ENCODE data around the gene VWA8. TPM values are rescaled to one million over a fixed set of nuclear protein-coding genes. Genes with fewer than 3 reads are reported as not detected.

Gene VWA8
- total and polyA plus RNA-seq, 2 experiments from 2014 or later: 6.3 to 24.6 TPM

DNA sequence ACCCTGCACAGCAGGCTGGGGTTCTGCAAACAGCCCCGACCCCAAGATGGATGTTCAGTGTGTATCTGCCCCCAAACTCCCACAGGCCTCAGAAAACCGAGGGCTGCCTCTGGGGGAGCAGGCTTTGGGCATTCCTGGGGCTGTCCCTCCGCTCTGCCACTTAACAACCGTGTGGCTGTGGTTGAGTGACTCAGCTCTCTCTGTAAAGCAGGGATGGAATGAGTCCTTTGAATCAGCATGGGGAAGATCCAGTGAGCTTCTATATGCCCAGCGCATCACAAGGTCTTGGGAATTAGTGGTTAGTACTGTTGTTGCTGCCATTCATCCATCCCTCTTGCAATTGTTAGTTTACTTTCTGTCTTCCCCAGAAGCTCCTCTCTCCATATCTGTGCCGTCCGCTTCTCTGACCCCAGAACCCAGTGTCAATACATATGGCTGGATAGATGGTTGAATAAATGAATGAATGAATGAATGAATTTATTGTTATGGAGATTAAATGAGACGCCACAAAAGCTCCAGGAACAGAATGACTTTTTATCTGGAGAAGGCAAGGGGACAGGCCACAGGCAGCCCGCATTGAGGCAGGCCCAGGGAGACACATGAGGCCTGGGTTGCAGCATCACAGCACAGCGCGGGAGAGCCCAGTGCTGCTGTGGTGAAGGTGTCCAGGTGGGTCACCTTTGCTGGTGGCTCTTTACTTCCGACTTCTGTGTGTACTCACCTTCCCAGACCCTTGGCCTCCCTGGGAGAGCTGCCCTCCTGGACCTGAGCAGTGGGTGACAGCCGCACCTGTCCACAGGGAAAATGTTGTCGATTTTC, 414.3 kb downstream of the VWA8 start:
- no peak overlapping the region for H3K4me3 ChIP-seq
- H3F3A ChIP-seq (replicated peaks; ENCODE audit: low read depth): no peaks in the 10 kb centered on the region
- ATAC-seq: peak; percentile 17; the same call in 2 of the 3 replicates
- Mint-ChIP-seq H3K9me3 (peaks cover 23% of the 10 kb centered on the region), H3K27ac (no peak overlapping the region), H3K36me3 (ENCODE audit: low read depth) (peaks cover 6% of the 10 kb centered on the region; the same call in 2 of the 3 replicates), H3K4me3 (no peak overlapping the region), H3K4me1 (peaks cover 19% of the 10 kb centered on the region), H3K27me3 (ENCODE audit: insufficient read depth, low read depth, poor library complexity) (peaks cover 9% of the 10 kb centered on the region)
- H3K4me2 ChIP-seq: no peak overlapping the region
- H3K4me1 ChIP-seq (ENCODE audit: insufficient read depth): no peaks in the 10 kb centered on the region
- H3K27ac ChIP-seq (ENCODE audit: low read depth): no peak overlapping the region
- 0 out of 2 replicates have a peak overlapping the region, but pooled peaks have one; percentile 43 for H2AFZ ChIP-seq
- no peak for DNase-seq (ENCODE audit: low spot score)
- H3K9me2 ChIP-seq (ENCODE audit: insufficient read depth): no peaks in the 10 kb centered on the region
- no peaks in the 10 kb centered on the region for H3K79me2 ChIP-seq (replicated peaks; ENCODE audit: insufficient read depth)
- no peaks in the 10 kb centered on the region for H3K36me3 ChIP-seq (ENCODE audit: insufficient read depth)
- H3K27me3 ChIP-seq (ENCODE audit: insufficient read depth): no peaks in the 10 kb centered on the region
- H4K20me1 ChIP-seq (replicated peaks; ENCODE audit: insufficient read depth): no peaks in the 10 kb centered on the region
- no peak for TF ChIP-seq EZH2phosphoT487 (IDR thresholded peaks at IDR 0.05; ENCODE audit: unreplicated experiment)
- no peak for TF ChIP-seq CREB1 (CRISPR knock-in tag; IDR thresholded peaks at IDR 0.05; ENCODE audit: low read depth)
- no peak for TF ChIP-seq EZH2 (IDR thresholded peaks at IDR 0.05; ENCODE audit: low read depth, unreplicated experiment)
- TF ChIP-seq, protein P1, sequence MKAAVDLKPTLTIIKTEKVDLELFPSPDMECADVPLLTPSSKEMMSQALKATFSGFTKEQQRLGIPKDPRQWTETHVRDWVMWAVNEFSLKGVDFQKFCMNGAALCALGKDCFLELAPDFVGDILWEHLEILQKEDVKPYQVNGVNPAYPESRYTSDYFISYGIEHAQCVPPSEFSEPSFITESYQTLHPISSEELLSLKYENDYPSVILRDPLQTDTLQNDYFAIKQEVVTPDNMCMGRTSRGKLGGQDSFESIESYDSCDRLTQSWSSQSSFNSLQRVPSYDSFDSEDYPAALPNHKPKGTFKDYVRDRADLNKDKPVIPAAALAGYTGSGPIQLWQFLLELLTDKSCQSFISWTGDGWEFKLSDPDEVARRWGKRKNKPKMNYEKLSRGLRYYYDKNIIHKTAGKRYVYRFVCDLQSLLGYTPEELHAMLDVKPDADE (IDR thresholded peaks at IDR 0.05): no peak
- TF ChIP-seq ZNF331 (CRISPR knock-in tag; IDR thresholded peaks at IDR 0.05; ENCODE audit: low read depth): no peak
- no peak for TF ChIP-seq ZNF114 (CRISPR knock-in tag; IDR thresholded peaks at IDR 0.05)
- TF ChIP-seq REST (IDR thresholded peaks at IDR 0.05; ENCODE audit: unreplicated experiment): no peak
- no peak for TF ChIP-seq JUNB (IDR thresholded peaks at IDR 0.05; ENCODE audit: unreplicated experiment)
- no peak for TF ChIP-seq POLR2AphosphoS5 (IDR thresholded peaks at IDR 0.05; ENCODE audit: low read depth)
- no peak for TF ChIP-seq CTCF (conservative IDR thresholded peaks at IDR 0.05; ENCODE audit: low read depth in 2 of 2)
- no peak for TF ChIP-seq STAT1 (IDR thresholded peaks at IDR 0.05; ENCODE audit: unreplicated experiment)
- TF ChIP-seq NANOG (IDR thresholded peaks at IDR 0.05; ENCODE audit: borderline replicate concordance): no peak
- TF ChIP-seq, protein P2, sequence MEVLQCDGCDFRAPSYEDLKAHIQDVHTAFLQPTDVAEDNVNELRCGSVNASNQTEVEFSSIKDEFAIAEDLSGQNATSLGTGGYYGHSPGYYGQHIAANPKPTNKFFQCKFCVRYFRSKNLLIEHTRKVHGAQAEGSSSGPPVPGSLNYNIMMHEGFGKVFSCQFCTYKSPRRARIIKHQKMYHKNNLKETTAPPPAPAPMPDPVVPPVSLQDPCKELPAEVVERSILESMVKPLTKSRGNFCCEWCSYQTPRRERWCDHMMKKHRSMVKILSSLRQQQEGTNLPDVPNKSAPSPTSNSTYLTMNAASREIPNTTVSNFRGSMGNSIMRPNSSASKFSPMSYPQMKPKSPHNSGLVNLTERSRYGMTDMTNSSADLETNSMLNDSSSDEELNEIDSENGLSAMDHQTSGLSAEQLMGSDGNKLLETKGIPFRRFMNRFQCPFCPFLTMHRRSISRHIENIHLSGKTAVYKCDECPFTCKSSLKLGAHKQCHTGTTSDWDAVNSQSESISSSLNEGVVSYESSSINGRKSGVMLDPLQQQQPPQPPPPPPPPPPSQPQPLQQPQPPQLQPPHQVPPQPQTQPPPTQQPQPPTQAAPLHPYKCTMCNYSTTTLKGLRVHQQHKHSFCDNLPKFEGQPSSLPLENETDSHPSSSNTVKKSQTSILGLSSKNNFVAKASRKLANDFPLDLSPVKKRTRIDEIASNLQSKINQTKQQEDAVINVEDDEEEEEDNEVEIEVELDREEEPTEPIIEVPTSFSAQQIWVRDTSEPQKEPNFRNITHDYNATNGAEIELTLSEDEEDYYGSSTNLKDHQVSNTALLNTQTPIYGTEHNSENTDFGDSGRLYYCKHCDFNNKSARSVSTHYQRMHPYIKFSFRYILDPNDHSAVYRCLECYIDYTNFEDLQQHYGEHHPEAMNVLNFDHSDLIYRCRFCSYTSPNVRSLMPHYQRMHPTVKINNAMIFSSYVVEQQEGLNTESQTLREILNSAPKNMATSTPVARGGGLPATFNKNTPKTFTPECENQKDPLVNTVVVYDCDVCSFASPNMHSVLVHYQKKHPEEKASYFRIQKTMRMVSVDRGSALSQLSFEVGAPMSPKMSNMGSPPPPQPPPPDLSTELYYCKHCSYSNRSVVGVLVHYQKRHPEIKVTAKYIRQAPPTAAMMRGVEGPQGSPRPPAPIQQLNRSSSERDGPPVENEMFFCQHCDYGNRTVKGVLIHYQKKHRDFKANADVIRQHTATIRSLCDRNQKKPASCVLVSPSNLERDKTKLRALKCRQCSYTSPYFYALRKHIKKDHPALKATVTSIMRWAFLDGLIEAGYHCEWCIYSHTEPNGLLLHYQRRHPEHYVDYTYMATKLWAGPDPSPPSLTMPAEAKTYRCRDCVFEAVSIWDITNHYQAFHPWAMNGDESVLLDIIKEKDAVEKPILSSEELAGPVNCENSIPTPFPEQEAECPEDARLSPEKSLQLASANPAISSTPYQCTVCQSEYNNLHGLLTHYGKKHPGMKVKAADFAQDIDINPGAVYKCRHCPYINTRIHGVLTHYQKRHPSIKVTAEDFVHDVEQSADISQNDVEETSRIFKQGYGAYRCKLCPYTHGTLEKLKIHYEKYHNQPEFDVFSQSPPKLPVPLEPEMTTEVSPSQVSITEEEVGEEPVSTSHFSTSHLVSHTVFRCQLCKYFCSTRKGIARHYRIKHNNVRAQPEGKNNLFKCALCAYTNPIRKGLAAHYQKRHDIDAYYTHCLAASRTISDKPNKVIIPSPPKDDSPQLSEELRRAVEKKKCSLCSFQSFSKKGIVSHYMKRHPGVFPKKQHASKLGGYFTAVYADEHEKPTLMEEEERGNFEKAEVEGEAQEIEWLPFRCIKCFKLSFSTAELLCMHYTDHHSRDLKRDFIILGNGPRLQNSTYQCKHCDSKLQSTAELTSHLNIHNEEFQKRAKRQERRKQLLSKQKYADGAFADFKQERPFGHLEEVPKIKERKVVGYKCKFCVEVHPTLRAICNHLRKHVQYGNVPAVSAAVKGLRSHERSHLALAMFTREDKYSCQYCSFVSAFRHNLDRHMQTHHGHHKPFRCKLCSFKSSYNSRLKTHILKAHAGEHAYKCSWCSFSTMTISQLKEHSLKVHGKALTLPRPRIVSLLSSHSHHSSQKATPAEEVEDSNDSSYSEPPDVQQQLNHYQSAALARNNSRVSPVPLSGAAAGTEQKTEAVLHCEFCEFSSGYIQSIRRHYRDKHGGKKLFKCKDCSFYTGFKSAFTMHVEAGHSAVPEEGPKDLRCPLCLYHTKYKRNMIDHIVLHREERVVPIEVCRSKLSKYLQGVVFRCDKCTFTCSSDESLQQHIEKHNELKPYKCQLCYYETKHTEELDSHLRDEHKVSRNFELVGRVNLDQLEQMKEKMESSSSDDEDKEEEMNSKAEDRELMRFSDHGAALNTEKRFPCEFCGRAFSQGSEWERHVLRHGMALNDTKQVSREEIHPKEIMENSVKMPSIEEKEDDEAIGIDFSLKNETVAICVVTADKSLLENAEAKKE (CRISPR knock-in tag; IDR thresholded peaks at IDR 0.05): no peak

Data from GM23338 (cell line).